HG02938 (cell line): ENCODE measurements around the gene TRIO.
"Not testable (repeated sequence)": the region's sequence is repeated elsewhere in the genome, so short reads cannot be mapped to it uniquely, and the experiment has no call there.

Source experiments
- ATAC-seq: cut with Tn5 transposase; IDR thresholded peaks from one replicate; pipeline ENCODE4 v1.9.1; 2021; ENCODE audit warnings: mild to moderate bottlenecking, moderate library complexity; ENCODE audit not compliant: unreplicated experiment

TRIO gene

DNA sequence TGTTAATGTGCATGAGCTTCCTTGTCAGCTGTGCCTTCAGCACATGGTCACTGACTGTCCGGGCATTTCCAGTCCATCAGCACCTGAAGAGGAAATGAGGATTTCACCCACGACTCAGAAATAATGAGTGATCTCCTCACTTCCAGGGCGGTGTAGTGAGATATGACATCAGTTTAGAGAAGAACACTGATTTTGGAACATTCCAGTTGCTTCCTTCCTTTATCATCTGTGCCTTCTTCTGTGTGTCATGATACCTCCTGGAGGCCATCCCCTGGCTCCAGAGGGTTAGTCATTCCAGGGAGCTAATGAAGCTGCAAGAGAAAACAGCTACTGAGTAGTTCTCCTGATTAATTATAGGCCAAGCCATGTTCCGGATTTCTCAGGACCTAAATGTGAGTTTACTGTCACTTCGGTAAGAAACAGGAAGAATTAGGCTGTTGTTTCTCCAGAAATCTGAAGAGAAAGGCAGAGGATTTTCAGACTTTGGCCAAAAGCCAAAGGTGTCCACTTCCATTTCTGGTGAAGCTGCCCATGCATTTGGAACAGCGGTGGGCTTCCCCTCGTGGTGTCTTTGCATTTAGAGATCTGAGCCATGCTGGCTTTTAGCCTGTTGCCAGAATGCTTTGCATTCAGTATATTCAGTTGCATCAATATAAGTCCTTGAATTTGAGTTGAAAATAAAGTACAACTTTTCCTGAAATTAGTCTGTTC lies 277.1 kb downstream of the TRIO start:
- ATAC-seq: no peak

DNA sequence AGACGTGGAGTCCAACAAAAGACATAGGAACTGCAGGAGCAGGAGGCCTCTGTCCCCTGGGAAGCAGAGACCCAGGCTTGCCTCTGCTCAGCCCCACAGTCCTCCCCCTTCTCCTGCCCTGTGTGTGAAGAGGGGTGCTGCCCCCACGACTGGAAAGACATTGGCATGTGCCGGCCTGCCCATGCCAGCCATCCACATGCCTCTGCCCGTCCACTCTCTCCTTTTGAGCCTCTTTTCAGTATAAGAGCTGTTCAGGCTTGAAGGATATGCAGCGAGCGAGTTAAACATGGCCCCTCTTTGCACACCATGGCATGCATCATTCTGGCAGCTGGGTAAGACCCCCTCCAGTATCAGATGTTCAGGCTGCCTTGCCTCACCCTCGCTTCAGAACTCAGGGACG lies 278.7 kb downstream of the TRIO start:
- no peak for ATAC-seq

DNA sequence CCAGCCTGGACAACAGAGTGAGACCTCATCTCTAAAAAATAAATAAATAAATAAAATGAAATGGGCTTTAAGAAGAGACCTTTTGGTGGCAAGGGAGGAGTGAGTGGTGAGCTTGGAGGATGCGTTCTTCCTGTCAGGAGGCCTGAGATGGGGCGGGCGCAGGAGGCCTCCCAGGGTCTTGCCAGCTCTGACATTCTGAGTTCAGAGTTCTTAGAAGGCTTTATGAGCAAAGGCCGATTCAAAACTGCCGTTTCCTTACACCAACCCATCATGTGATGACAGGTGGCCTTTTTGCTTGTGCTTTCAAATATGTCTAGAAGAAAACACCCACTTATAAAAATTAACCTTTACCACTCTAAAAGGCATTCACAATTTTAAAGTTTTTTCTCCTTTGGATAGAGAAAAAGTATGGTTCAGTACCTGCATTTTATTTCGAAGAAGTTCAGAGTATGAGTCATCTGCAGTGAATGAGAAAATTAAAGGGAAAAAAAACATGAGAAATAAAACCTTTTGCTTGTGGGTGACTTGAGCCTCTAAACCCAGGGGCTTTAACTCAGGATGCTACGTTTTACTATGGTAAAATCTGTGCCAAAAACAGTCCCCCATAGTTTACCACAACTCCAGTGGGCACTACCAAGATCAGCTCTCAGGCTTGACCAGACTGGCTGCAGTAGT lies 281.0 kb downstream of the TRIO start:
- ATAC-seq: no peak

DNA sequence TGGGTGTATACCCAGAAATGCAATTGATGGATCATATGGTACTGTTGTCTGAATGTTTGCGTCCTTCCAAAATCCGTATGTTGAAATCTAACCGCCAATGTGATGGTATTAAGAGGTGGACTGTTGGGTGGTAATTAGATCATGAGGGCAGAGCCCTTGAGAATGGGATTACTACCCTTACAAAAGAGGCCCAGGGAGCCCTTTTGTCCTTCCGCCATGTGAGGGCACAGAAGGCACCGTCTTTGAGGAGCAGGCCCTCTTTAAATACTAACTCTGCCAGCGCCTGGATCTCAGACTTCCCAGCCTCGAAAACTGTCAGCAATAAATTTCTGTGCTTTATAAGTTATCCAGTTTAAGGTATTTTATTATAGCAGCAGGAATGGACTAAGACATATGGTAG lies 282.4 kb downstream of the TRIO start:
- ATAC-seq: no peak

DNA sequence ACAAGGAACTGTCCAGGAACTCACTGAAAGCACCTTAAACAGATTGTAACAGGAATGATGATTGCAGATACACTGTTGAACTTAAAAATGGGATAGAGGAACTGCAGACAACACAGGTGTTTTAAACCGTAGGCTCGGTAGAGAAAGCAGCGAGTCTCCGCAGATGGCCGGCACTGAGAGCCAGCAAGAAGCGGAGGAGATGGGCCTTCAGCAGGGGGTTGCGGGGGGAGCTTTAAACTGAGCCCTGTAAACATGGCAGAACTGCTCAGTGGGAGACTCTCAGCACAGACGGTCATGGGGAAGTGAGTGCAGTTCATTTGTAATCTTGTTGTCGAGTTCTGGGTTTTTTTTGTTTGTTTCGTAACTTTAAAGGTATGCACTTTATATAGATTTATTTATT lies 283.4 kb downstream of the TRIO start:
- ATAC-seq: no peak

DNA sequence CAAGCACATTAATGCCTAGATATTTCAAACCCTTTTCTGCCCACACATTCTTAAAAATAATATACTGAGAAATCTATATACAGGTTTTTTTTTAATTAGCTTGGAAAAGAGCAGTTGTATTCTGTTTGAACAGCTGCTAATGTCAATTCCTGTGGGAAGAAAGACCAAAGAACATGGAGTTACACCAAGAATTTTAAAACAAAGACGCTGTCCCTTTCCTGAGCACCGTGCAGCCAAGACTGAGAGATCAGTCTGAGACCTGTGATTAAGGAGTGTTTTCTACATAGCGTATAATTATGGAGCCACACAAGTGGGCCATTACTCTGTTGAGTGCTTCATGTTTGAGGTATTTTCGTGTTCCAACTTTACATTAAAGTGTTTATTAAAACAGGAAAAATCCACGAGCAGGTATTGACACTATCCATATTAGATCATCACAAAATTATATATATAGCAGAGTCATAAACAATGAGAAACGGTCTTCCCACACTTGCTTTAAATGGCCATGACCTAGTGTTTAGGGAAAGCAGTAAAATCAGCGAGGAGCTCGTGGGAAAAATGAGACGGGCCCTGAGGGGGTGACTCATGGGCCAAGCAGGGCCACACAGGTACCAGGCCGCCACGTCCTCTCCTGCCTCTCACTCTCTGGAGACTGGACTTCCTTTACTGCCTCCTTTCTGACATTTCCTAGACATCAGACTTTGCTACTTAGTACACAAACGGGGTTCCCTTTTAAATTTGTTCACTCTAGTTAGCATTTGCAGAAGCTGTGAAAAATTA lies 285.4 kb downstream of the TRIO start:
- no peak for ATAC-seq

DNA sequence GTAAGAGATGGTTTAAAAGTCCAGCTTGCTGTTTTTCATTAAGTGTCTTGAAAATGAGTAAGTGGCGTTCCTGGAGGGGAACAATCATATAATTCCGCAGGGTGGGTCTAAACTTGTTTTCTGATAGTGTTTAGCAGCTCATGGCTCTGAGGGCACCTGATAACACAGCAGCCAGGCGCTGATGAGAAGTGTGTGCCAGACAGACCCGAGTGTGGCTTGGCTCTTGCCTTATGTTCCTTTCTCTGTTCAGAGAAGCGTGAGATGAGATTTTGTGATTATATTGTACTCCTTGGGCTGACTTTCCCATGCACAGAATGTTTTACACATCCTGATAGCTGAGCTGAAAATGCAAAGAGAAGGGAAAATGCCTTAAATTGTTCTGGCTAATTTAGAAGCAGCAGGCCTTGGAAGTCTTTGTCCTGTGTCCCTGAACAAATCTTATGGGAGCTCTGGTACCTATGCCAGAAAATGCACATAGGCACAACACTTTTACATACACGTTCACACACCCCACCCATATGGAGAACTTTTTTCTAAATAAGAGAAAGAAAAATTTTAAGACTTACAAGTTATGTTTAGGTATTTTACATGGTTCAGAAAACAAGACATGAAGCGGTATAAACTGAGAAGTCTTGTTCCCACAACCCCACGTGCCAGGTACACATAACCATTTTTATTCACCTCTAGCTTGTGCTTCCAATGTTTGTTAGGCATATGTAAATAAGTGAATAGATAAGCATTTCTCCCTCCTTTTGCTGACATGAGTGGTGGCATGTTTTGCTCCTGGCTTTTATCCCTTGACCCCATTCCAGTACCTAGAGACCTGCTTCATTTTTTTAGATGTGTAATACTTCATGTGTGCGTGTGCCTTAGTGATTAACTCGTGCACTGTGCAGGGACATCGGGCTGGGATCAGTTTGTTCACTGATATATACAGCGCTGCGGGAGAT lies 286.2 kb downstream of the TRIO start:
- no peak for ATAC-seq

DNA sequence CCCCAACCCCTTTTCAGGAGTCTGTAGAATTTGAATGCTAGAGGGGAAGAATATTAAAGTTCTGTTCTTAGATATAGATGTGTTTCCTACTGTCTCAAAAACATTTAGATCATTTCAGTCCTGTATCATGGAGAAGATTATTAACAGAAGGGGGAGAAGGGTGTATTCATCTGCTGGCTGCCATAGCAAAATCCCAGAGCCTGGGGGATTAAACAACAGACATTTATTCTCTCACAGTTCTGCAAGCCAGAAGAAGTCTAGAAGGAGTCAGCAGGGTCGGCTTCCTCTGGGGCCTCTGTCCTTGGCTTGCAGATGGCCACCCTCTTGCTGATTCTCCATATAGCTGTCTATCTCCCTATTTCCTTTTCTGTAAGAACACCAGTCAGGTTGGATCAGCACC lies 288.4 kb downstream of the TRIO start:
- no peak for ATAC-seq

DNA sequence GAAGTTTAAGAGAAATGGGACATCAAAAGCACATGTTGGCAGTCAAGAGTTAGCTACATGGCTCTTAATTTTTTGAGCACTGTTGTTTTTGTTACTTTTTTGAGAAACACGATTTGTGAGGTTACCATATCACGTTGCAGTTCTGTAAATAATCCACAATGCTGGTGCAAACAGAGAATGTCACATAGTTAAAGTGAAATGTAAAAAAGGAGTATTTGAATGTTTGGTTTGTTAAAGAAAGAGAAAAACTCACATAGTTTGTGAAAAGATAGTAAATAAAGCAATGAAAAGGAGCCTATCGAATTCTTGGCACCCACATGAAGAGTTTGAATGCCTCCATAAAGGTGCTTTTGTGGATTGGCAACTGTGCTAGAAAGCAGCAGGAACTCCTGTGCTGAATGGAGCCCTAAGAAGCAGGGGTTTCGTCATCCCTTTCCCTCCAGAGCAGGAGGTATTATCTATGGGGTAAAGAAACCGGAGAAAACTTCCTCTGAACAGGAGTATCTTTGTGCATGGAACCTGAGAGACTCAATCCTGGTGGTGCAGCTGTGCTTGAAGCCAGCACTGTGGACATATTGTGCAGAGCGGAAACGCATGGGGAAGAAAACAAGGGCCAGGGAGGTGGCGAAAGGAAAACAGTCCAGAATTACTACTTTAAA lies 289.9 kb downstream of the TRIO start:
- ATAC-seq: no peak

DNA sequence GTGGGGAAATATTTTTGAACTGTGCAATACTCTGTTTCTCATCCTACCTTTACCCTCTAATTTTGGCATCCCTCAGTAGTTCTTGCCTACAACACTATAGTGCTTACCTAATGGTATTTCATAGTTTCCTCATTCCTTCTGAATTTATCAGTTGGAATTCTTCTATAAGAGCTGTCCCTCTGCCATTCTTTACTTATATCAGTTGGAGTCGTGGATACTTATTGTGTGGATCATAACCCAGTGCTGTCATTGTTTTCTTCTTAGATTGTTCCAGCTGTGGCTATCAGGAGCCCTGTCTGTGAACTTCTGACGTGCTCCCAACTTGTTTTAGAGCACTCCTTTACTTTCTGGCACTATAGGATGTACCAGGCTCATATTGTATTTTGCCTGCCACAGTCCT lies 292.3 kb downstream of the TRIO start:
- ATAC-seq: no peak

DNA sequence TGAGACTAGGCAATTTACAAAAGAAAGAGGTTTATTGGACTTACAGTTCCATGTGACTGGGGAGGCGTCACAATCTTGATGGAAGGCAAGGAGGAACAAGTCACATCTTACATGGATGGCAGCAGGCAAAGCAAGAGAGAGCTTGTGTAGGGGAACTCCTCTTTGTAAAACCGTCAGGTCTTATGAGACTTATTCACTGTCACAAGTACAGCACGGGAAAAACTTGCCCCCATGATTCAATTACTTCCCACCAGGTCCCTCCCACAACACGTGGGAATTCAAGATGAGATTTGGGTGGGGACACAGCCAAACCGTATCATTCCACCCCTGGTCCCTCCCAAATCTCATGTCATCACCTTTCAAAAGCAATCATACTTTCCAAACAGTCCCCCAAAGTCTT lies 293.0 kb downstream of the TRIO start:
- not testable (repeated sequence) for ATAC-seq

DNA sequence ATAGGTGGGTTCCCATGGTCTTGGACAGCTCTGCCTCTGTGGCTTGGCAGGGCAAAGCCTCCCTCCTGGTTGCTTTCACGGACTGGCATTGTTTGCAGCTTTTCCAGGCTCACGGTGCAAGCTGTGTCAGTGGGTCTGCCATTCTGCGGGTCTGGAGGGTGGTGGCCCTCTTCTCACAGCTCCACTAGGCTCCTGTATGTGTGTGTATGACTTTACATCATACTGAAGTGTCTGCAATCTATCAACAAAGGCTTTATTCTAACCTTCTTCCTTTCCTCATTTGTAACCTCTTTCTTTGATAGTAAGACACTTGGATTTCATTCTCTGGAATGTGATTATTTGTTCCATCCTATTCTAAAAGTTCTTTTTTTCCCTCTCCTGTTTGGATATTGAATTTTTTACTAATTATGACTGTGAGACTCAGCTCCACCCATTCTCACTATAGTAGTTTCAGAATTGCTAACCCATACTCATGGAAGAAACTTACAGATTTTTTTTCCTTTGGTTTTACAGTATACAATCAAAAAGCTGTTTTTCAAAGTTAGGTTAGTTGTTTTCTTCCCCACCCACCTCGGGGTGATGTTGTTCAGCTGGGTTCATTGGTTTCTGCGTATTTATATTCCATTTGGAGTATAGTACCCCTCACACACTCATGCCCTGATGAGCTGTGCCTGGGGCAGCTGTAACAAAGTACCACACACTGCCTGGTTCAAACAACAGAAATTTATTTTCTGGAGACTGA lies 293.8 kb downstream of the TRIO start:
- no peak for ATAC-seq

DNA sequence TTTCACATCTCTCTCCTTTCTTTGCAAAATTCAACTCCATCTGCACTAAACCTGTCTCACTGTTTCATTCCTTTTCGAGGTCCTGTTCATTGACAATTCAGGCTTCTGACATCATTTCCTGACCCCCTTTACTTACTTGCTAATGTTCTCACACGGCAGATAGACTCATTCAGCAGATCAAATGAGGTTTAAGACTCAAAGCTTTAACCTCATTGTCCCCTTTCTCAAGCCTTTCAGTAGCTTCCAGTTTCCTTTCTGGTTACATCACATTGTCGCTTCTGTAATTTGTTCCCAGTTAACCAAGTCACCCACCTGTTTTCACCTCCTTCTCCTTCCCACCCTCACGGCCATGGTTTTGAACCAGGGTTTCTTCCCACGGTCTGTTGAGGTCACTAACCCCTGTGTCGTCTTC lies 295.1 kb downstream of the TRIO start:
- ATAC-seq: no peak

DNA sequence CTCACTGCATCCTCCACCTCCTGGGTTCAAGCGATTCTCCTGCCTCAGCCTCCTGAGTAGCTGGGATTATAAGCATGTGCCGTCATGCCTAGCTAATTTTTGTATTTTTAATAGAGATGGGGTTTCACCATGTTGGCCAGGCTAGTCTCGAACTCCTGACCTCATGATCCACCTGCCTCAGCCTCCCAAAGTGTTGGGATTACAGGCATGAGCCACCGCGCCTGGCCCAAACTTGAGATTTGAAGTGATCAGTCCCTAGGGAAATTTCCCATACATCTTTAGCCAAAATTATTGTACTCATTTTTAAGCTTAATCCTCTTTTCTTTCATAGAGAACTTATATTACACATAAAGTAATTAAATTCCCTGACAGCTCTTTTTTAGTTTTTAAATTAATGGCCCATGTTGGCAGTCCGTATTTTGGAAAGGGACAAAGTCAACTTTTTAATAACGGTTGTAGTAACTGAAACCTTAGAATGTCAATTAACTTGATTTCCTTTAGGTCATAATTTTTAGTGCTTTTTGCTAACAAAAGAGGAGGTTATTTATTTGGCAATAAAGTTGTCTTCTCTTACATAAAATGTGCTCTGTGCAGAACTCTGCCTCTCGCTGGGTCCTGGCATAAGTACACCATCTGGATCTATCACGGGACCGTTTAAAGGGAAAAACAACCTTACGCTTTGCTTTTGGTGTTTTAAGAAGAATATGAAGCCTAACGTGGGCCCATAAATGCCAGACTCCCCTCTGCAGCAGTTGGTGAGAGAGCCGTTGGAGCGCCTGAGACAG lies 296.1 kb downstream of the TRIO start:
- ATAC-seq: no peak

DNA sequence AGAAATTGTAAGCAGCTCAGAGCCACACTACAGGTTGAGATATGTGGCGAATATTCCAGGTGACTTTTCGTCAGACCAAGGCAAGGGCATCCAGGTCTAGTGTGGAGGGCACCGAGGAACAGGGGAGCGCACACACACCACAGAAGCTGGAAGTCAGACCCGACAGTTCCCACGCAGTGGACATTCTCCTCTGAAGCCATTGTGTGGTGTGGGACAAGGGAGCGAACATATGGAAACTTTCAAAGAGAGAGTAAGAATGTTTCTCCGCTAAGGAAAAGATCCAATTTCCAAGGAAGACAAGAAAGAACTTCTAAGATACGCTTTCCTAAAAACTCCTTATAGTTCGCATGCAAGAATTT lies 297.1 kb downstream of the TRIO start:
- ATAC-seq: no peak

DNA sequence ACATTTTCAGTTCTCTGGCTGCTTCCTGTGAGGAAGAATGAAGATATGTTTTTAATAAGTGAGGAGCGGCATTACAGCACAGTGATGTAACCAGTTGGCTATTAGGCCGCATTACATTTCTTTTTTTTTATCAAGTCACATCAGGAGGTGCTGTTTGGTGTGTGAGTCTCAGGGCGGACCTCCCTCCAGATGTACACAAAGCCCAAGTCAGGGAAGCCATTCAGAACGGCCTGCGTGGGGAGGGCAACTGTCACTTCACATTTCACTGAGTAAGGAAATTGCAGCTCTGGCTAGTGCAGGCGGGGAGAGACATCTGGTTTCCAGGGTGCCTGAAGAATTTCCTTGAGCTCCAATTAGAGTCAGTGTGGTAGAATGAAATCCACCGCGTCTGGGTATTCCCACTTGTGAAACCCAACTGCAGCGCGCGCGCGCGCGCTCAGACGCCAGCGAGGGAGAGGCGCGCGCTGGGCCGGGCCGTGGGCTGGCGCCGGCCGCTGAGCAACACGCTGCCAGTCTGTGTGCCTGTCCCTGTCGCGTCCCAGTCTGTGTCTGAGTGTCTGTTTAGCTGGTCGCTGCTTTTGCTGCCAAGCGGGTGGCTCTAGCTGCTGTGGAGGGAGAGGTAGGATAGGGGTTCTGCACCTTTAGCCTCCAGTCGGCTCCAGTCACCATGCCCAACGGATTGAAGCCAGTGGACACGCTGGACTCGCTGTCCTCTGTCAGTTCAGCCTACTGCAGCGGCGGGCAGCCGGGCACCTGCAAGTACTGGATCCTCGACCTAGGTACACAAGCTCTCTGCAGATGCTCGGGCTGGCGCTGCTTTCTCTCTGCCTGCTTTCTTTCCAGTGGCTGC lies 297.7 kb downstream of the TRIO start:
- ATAC-seq: no peak

DNA sequence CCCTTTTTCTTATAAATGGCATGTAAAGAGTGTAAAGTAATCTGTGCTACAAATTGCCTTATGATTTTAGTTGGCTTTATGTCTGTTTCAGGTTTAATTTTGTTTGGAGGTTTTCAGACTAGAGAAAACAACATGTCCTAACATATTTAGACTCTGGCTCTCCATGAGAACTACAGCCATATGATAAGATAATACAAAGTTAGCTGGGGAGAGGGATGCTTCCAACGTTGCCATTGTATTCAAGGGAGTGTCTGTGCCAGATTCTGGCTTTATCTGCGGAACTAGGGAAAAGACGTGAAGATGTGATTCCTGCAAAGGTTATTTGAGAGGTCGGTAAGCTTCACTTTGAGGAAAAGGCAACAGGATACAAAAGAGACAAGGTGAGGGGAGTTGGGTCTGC lies 298.5 kb downstream of the TRIO start:
- ATAC-seq: no peak

DNA sequence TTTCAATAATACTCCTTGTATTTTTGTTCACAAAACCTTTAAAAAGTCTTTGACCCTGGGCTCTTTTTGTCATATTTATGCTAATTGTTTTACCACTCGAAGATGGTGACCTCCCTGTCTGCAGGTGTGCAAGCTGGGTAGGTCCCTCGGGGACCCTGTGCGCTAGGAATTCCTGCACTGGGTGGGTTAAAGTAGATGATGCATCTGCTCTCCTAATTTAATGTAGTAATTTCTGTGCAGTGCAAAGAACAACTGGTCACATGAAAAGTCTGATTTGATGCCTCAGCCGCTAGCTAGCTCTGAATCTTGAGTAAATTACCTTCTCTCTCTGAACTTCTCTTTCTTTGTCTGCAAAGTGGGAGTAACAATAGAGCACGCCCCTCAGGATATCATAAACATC lies 299.4 kb downstream of the TRIO start:
- ATAC-seq: no peak
